Measurements from ENCODE around the gene SPOCK1. TPM values are rescaled to one million over a fixed set of nuclear protein-coding genes. Genes with fewer than 3 reads are reported as not detected.

SPOCK1 gene
- total RNA-seq, 1 experiment from 2014 or later = 0.27 TPM

- TF ChIP-seq TCF7L2 (IDR thresholded peaks at IDR 0.05; ENCODE audit: borderline replicate concordance, extremely low read depth, insufficient read depth, insufficient read length) (no peak), FOSL1 (IDR thresholded peaks at IDR 0.05; ENCODE audit: low read depth) (no peak), ZBTB33 (IDR thresholded peaks at IDR 0.05; ENCODE audit: extremely low read depth, insufficient replicate concordance, low read length) (no peak), POLR2A (IDR thresholded peaks at IDR 0.05; ENCODE audit: borderline replicate concordance, extremely low read depth, insufficient read depth, insufficient read length) (no peak), EZH2phosphoT487 (IDR thresholded peaks at IDR 0.05; ENCODE audit: borderline replicate concordance) (no peak), SRF (IDR thresholded peaks at IDR 0.05; ENCODE audit: low read depth) (no peak), RAD21 (IDR thresholded peaks at IDR 0.05; ENCODE audit: low read depth) (no peak), ATF3 (IDR thresholded peaks at IDR 0.05) (no peak), SP1 (IDR thresholded peaks at IDR 0.05; ENCODE audit: low read depth) (no peak), CTCF (IDR thresholded peaks at IDR 0.05 in 2 of 3, conservative IDR thresholded peaks at IDR 0.05 in 1 of 3; ENCODE audit: borderline replicate concordance in 1 of 3, insufficient read depth in 1 of 3, low read depth in 2 of 3, low read length in 2 of 3) (no peak), CEBPB (IDR thresholded peaks at IDR 0.05; ENCODE audit: low read depth) (no peak), SIN3A (IDR thresholded peaks at IDR 0.05; ENCODE audit: low read depth) (no peak), ELF1 (IDR thresholded peaks at IDR 0.05; ENCODE audit: borderline replicate concordance, low read depth) (no peak), ZFX (IDR thresholded peaks at IDR 0.05) (no peak), POLR2AphosphoS5 (IDR thresholded peaks at IDR 0.05; ENCODE audit: low read depth, low read length) (no peak), ZNF274 (IDR thresholded peaks at IDR 0.05; ENCODE audit: low read depth, low read length) (no peak), MAX (IDR thresholded peaks at IDR 0.05) (no peak), CBX3 (IDR thresholded peaks at IDR 0.05; ENCODE audit: low read depth) (no peak), EGR1 (IDR thresholded peaks at IDR 0.05; ENCODE audit: low read depth) (no peak), JUND (IDR thresholded peaks at IDR 0.05) (no peak)
- no peaks in the 10 kb centered on the region for H3K4me1 ChIP-seq (ENCODE audit: control insufficient read depth in 1 of 2, insufficient read depth in 2 of 2, low read length in 2 of 2)
- H2AFZ ChIP-seq (ENCODE audit: low read depth, low read length, poor library complexity, severe bottlenecking) = no peak overlapping the region
- no peak overlapping the region for H3K4me3 ChIP-seq (replicated peaks in 1 of 2; ENCODE audit: low read depth in 1 of 2, low read length in 2 of 2)
- no peaks in the 10 kb centered on the region for H3K9me3 ChIP-seq (ENCODE audit: control insufficient read depth in 1 of 2, insufficient read depth in 1 of 2, low read depth in 1 of 2, low read length in 2 of 2)
- ATAC-seq (no peak), DNase-seq (ENCODE audit: low read depth, low spot score) (no peak)
- no peaks in the 10 kb centered on the region for H3K9me2 ChIP-seq (ENCODE audit: insufficient read depth)
- no peaks in the 10 kb centered on the region for H3K79me2 ChIP-seq (ENCODE audit: insufficient read depth, low read length)
- POLR2A ChIA-PET = no interaction called here
- H3K27me3 ChIP-seq (ENCODE audit: insufficient read depth, low read length) = peaks cover 14% of the 10 kb centered on the region
- CTCF ChIA-PET = no interaction called here
- no TSS peak for BruUV-seq (replicated peaks)
- RAD21 ChIA-PET (ENCODE audit: low non-redundant PET in 1 of 2, low total read pairs in 2 of 2, uncharacterized antibody in 2 of 2, unreplicated experiment in 2 of 2) = no interaction called here
- no peaks in the 10 kb centered on the region for H3K36me3 ChIP-seq (ENCODE audit: control insufficient read depth in 1 of 2, insufficient read depth in 2 of 2, low read length in 2 of 2)
- H3K9ac ChIP-seq (ENCODE audit: low read length) = no peak overlapping the region
- no peak overlapping the region for H3K27ac ChIP-seq (ENCODE audit: low read depth, low read length)
- H4K20me1 ChIP-seq (ENCODE audit: insufficient read depth) = no peaks in the 10 kb centered on the region
- intact Hi-C loops (cut with micrococcal nuclease) = loop anchor here (10.0 kb wide), 1 partner anchor 686 kb away; no protein-coding TSS in a partner anchor
- H3K4me2 ChIP-seq (ENCODE audit: low read length) = no peak overlapping the region
These were observed 8.5 kb downstream of the SPOCK1 start for GRCh38 chr5:137490591-137490990.

Measured in HCT116 (cell line).